GM12878 (cell line): Measurements from ENCODE around the gene SHROOM3. TPM values are rescaled to one million over a fixed set of nuclear protein-coding genes. Genes with fewer than 3 reads are reported as not detected.
A peak's percentile ranks its signal among the peaks of the same experiment; 100 is the strongest.

Experiments
- ATAC-seq: fragments of 200-7000 bp; cut with Tn5 transposase; 3 replicates; pipeline ENCODE4 v1.9.1; 2020; ENCODE audit warnings: mild to moderate bottlenecking, moderate library complexity
- BruUV-seq: library from RNA; stranded (reverse); fragments of 400-500 nt; replicated peaks from 2 replicates; lab custom pipeline; 2021; lab: Mats Ljungman, UMichigan
- CTCF ChIA-PET: fragments of 300-600 bp; sonication (Branson Sonifier 250); formaldehyde crosslinking; extraction: SDS; loops from one replicate; lab custom pipeline; 2021; ENCODE audit warnings: inconsistent platforms; lab: Yijun Ruan, JAX
- POLR2A ChIA-PET: fragments of 350-600 bp; formaldehyde crosslinking; extraction: SDS; loops from one replicate; lab custom pipeline; 2021; ENCODE audit warnings: inconsistent platforms; lab: Charles Lee
- RAD21 ChIA-PET: fragments of 300-600 bp; sonication (Branson Sonifier 250); formaldehyde crosslinking; loops from one replicate; lab custom pipeline; 2023; ENCODE audit warnings: antibody characterized with exemption; ENCODE audit not compliant: unreplicated experiment; lab: Charles Lee
- SMC1A ChIA-PET: fragments of 300-600 bp; sonication (Branson Sonifier 250); formaldehyde crosslinking; loops from one replicate; lab custom pipeline; 2023; ENCODE audit not compliant: unreplicated experiment, uncharacterized antibody; lab: Charles Lee
- DNase-seq: peaks from one replicate; pipeline ENCODE4 v3.0.0-alpha.2; 2011; ENCODE audit warnings: low read depth, low spot score
- FAIRE-seq: peaks from 3 replicates; lab custom pipeline; 2011; peaks lifted over from hg19 to GRCh38; lab: Jason Lieb, UNC
- H2AFZ ChIP-seq: 2 replicates; pipeline ENCODE4 v1.6.0; 2011; ENCODE audit warnings: low read depth, low read length, control low read depth; ENCODE audit not compliant: control insufficient read depth
- H3K27ac ChIP-seq: 2 replicates; pipeline ENCODE4 v1.5.1; 2011; ENCODE audit warnings: control low read depth; ENCODE audit not compliant: control insufficient read depth, insufficient read depth
- H3K27me3 ChIP-seq, 2 experiments: replicated peaks in 1 of 2; 2 replicates each; pipeline versions ENCODE4 v1.6.0 to v1.6.1; 2011; ENCODE audit warnings: low read length in 1 of 2; ENCODE audit not compliant: control insufficient read depth in 2 of 2, insufficient read depth in 2 of 2
- H3K36me3 ChIP-seq, 2 experiments: 2 replicates each; pipeline ENCODE4 v1.5.1; 2011; ENCODE audit warnings: low read length in 1 of 2; ENCODE audit not compliant: control insufficient read depth in 2 of 2, insufficient read depth in 2 of 2
- H3K4me1 ChIP-seq: 2 replicates; pipeline ENCODE4 v1.6.1; 2011; ENCODE audit warnings: mild to moderate bottlenecking, low read length, moderate library complexity, mixed read lengths; ENCODE audit not compliant: control insufficient read depth, insufficient read depth
- H3K4me2 ChIP-seq: 2 replicates; pipeline ENCODE4 v1.6.0; 2011; ENCODE audit warnings: control low read depth; ENCODE audit not compliant: control insufficient read depth, insufficient read depth
- H3K4me3 ChIP-seq: fragments of 200-600 bp; sonication (generic); 2 replicates; pipeline ENCODE4 v1.5.1; 2016
- H3K79me2 ChIP-seq: 2 replicates; pipeline ENCODE4 v1.6.0; 2011; ENCODE audit warnings: low read length; ENCODE audit not compliant: control insufficient read depth, insufficient read depth
- H3K9ac ChIP-seq: 2 replicates; pipeline ENCODE4 v1.8.0; 2011; ENCODE audit warnings: low read length, control low read depth, mixed read lengths; ENCODE audit not compliant: control insufficient read depth, insufficient read depth
- H3K9me3 ChIP-seq: replicated peaks from 3 replicates; pipeline ENCODE4 v1.5.1; 2011; ENCODE audit warnings: mild to moderate bottlenecking, low read length; ENCODE audit not compliant: control insufficient read depth, insufficient read depth
- H4K20me1 ChIP-seq: 2 replicates; pipeline ENCODE4 v1.6.0; 2011; ENCODE audit not compliant: control insufficient read depth, insufficient read depth
- ATF3 ChIP-seq: IDR thresholded peaks from 2 replicates; pipeline ENCODE4 v1.6.1; 2011; ENCODE audit warnings: low read depth, mild to moderate bottlenecking, low read length, moderate library complexity, borderline replicate concordance; ENCODE audit errors: extremely low read depth
- BHLHE40 ChIP-seq, 2 experiments: fragments of 450-650 bp in 1 of 2; IDR thresholded peaks; 2 replicates each; pipeline ENCODE4 v1.6.1; 2011 to 2017; ENCODE audit warnings: low read depth in 2 of 2, borderline replicate concordance in 1 of 2, improper control_type of control experiment in 1 of 2, low read length in 1 of 2, mild to moderate bottlenecking in 1 of 2
- CTCF ChIP-seq, 3 experiments: IDR thresholded peaks in 2 of 3; conservative IDR thresholded peaks in 1 of 3; 2 replicates each; pipeline ENCODE4 v1.5.1; 2011; ENCODE audit warnings: low read depth in 3 of 3, low read length in 3 of 3, mild to moderate bottlenecking in 3 of 3, control low read depth in 2 of 3, moderate library complexity in 2 of 3, inconsistent platforms in 1 of 3, mixed read lengths in 1 of 3; ENCODE audit not compliant: control insufficient read depth in 2 of 3, insufficient read depth in 1 of 3; ENCODE audit errors: extremely low read depth in 1 of 3
- E2F4 ChIP-seq: IDR thresholded peaks from 2 replicates; pipeline ENCODE4 v1.6.1; 2012; ENCODE audit warnings: low read depth, low read length, improper control_type of control experiment
- IKZF2 ChIP-seq, 2 experiments: fragments of 450-650 bp; IDR thresholded peaks; 2 replicates each; pipeline ENCODE4 v1.6.1; 2017; ENCODE audit warnings: mild to moderate bottlenecking in 2 of 2, moderate library complexity in 2 of 2
- IRF5 ChIP-seq: fragments of 450-650 bp; IDR thresholded peaks from 2 replicates; pipeline ENCODE4 v1.6.1; 2017; ENCODE audit warnings: borderline replicate concordance
- MTA3 ChIP-seq: IDR thresholded peaks from 2 replicates; pipeline ENCODE4 v1.6.1; 2012; ENCODE audit warnings: low read length, inconsistent platforms, borderline replicate concordance
- NFYB ChIP-seq: IDR thresholded peaks from 2 replicates; pipeline ENCODE4 v1.6.1; 2011; ENCODE audit warnings: low read depth, mild to moderate bottlenecking, low read length, improper control_type of control experiment, moderate library complexity; ENCODE audit not compliant: insufficient read depth
- PKNOX1 ChIP-seq: fragments of 450-650 bp; IDR thresholded peaks from 2 replicates; pipeline ENCODE4 v1.6.1; 2016; ENCODE audit warnings: mild to moderate bottlenecking
- RUNX3 ChIP-seq: IDR thresholded peaks from 2 replicates; pipeline ENCODE4 v1.6.1; 2012; ENCODE audit warnings: low read length, inconsistent platforms
- SMAD1 ChIP-seq: fragments of 450-650 bp; IDR thresholded peaks from 2 replicates; pipeline ENCODE4 v1.6.1; 2018; ENCODE audit warnings: mild to moderate bottlenecking, low read depth; ENCODE audit not compliant: partially characterized antibody
- SPI1 ChIP-seq: IDR thresholded peaks from 2 replicates; pipeline ENCODE4 v1.6.1; 2011; ENCODE audit warnings: low read depth, mild to moderate bottlenecking, low read length, moderate library complexity, borderline replicate concordance; ENCODE audit not compliant: insufficient read depth
- SREBF2 ChIP-seq: IDR thresholded peaks from 2 replicates; pipeline ENCODE4 v1.6.1; 2012; ENCODE audit warnings: mild to moderate bottlenecking, low read length
- SUZ12 ChIP-seq: fragments of 200-600 bp; sonication (generic); IDR thresholded peaks from one replicate; pipeline ENCODE4 v1.6.1; 2018; ENCODE audit warnings: antibody characterized with exemption, mild to moderate bottlenecking; ENCODE audit not compliant: unreplicated experiment
- ZNF274 ChIP-seq: IDR thresholded peaks from one replicate; pipeline ENCODE4 v1.8.0; 2011; ENCODE audit not compliant: insufficient read length, insufficient read depth
- whole genome bisulfite sequencing: methylation state at CpG from one replicate; pipeline ENCODE4 v1.1.6; 2016; ENCODE audit warnings: low lambda C conversion rate; ENCODE audit not compliant: insufficient replicate concordance, insufficient coverage; ENCODE audit errors: missing lambda C conversion rate; 5-methylcytosine and 5-hydroxymethylcytosine counted together
- in situ Hi-C: fragments of 300-500 bp; cut with MboI; formaldehyde crosslinking; loops from 9 replicates; pipeline ENCODE4 v1.14.3; 2018; ENCODE audit warnings: mixed read lengths
- intact Hi-C: fragments of 100-400 bp; cut with micrococcal nuclease; formaldehyde crosslinking; loops from one replicate; pipeline ENCODE4 v1.14.2; 2022; ENCODE audit not compliant: unreplicated experiment
- polyA plus RNA-seq, 11 experiments: library from polyadenylated mRNA; depleted of rRNA in 4 of 11; unstranded in 6 of 11; stranded (reverse) in 5 of 11; fragments of >200 nt; fragmentation: Nextera tagmentation in 4 of 11; fragmentation: Illumina TruSeq in 1 of 11; extraction: Ambion mirVana in 4 of 11; extraction: Trizol in 1 of 11; gene quantifications; 1 replicate in 1 of 11; 2 replicates in 10 of 11; pipeline versions ENCODE4 v1.2.1 to v1.2.3, GENCODE V29; 2011 to 2016; ENCODE audit warnings: inconsistent platforms in 2 of 11, missing spikeins in 2 of 11, low read depth in 1 of 11
- total RNA-seq, 4 experiments: library from RNA; depleted of rRNA in 3 of 4; stranded (reverse); fragments of >200 nt in 3 of 4; fragmentation: Illumina TruSeq in 1 of 4; extraction: Trizol in 1 of 4; gene quantifications; 2 replicates each; pipeline versions ENCODE4 v1.2.1 to v1.2.3, GENCODE V29; 2013 to 2021

SHROOM3 gene
- total and polyA plus RNA-seq, 10 of the 15 experiments (the other 5 are each of a cell fraction or from before 2014, with no cell fraction given) = under 0.01 to 0.29 (median 0.08) TPM; not detected in 1

- no peak for TF ChIP-seq ATF3
- no peak for TF ChIP-seq MTA3
- no peak for TF ChIP-seq NFYB
These were observed 150.2 kb downstream of the SHROOM3 start (continued) for GRCh38 chr4:76585272-76585671.

- FAIRE-seq (no peak), ATAC-seq (peak; percentile 90)
- H3K27ac ChIP-seq = no peak overlapping the region
- H3K27me3 ChIP-seq = peaks cover 4 to 12% of the 10 kb centered on the region in 2 experiments
- POLR2A ChIA-PET = no interaction called here
- peak overlapping the region; percentile 21; the same call in 1 of the 2 replicates for H2AFZ ChIP-seq
- H3K4me2 ChIP-seq = peak overlapping the region; percentile 49; the same call in 1 of the 2 replicates
- peak; percentile 78 for TF ChIP-seq PKNOX1
- TF ChIP-seq E2F4 = no peak
- no peak for TF ChIP-seq SMAD1
- TF ChIP-seq CTCF (IDR thresholded peaks at IDR 0.05 in 2 of 3, conservative IDR thresholded peaks at IDR 0.05 in 1 of 3; ENCODE audit: control insufficient read depth in 2 of 3, extremely low read depth in 1 of 3, insufficient read depth in 1 of 3, low read depth in 3 of 3, low read length in 3 of 3) = 0 out of 6 replicates have a peak, but pooled peaks of 1 of the 3 experiments have one; percentile 5
- TF ChIP-seq IRF5 = no peak
- no peak for TF ChIP-seq IKZF2 (IDR thresholded peaks at IDR 0.05)
- no peak for TF ChIP-seq SREBF2
- peak in 1 of 2 experiments; percentile 23; a peak in 1 of 4 replicates for TF ChIP-seq BHLHE40 (IDR thresholded peaks at IDR 0.05; ENCODE audit: borderline replicate concordance in 1 of 2, low read depth in 2 of 2, low read length in 1 of 2)
- 0 out of 2 replicates have a peak, but pooled peaks have one; percentile 13 for TF ChIP-seq RUNX3
- no peak for TF ChIP-seq ZNF274
- TF ChIP-seq SPI1 = 0 out of 2 replicates have a peak, but pooled peaks have one; percentile 9
- TF ChIP-seq SUZ12 = peak; percentile 59
- TF ChIP-seq, all 136 proteins: peak for 6
- H3K79me2 ChIP-seq = no peaks in the 10 kb centered on the region
- in situ Hi-C loops (no loop called here), intact Hi-C loops (no loop called here)
- H3K4me1 ChIP-seq = no peaks in the 10 kb centered on the region
- H3K4me3 ChIP-seq = no peak overlapping the region
- RAD21 ChIA-PET = no interaction called here
- BruUV-seq = no TSS peak
- no peak for DNase-seq
- H4K20me1 ChIP-seq = no peaks in the 10 kb centered on the region
- no peaks in the 10 kb centered on the region for H3K36me3 ChIP-seq
- H3K9ac ChIP-seq = no peak overlapping the region
- CTCF ChIA-PET = no interaction called here
- SMC1A ChIA-PET = interaction anchor here (1.6 kb wide), 1 partner anchor 23 kb away, joined by 3 read pairs; no protein-coding TSS in a partner anchor
- 18% methylated on average over 28 of the region's 28 CpGs for WGBS
- H3K9me3 ChIP-seq = no peaks in the 10 kb centered on the region
These were observed 150.9 kb downstream of the SHROOM3 start for GRCh38 chr4:76585897-76586360.
